DND-41 (cell line): ENCODE data around the gene UBL5.
"Not testable (repeated sequence)": the region's sequence is repeated elsewhere in the genome, so short reads cannot be mapped to it uniquely, and the experiment has no call there.

Experiments used
- ATAC-seq: fragments of 200-7000 bp; cut with Tn5 transposase; 3 replicates; pipeline ENCODE4 v1.9.1; 2021; ENCODE audit warnings: low read depth; ENCODE audit not compliant: insufficient read depth
- DNase-seq: peaks from one replicate; pipeline ENCODE4 v3.0.0-alpha.2; 2020
- H2AFZ ChIP-seq: 2 replicates; pipeline ENCODE4 v1.6.0; 2012; ENCODE audit warnings: low read depth, low read length
- H3K27ac ChIP-seq: 2 replicates; pipeline ENCODE4 v1.5.1; 2012; ENCODE audit warnings: low read length, inconsistent platforms
- H3K27me3 ChIP-seq: fragments of 200-600 bp; sonication (generic); 2 replicates; pipeline ENCODE4 v1.6.0; 2012; ENCODE audit warnings: low read length, mild to moderate bottlenecking, inconsistent platforms; ENCODE audit not compliant: insufficient read depth, poor library complexity
- H3K36me3 ChIP-seq: 2 replicates; pipeline ENCODE4 v1.5.1; 2012; ENCODE audit warnings: low read length, inconsistent platforms; ENCODE audit not compliant: insufficient read depth
- H3K4me1 ChIP-seq: 2 replicates; pipeline ENCODE4 v1.5.1; 2012; ENCODE audit warnings: mild to moderate bottlenecking, low read length; ENCODE audit not compliant: insufficient read depth
- H3K4me2 ChIP-seq: 2 replicates; pipeline ENCODE4 v1.6.0; 2012; ENCODE audit warnings: mild to moderate bottlenecking, moderate library complexity, low read length, inconsistent platforms; ENCODE audit not compliant: insufficient read depth
- H3K4me3 ChIP-seq, 2 experiments: fragments of 200-600 bp in 1 of 2; shearing (Covaris generic) in 1 of 2; 2 replicates each; pipeline ENCODE4 v1.5.1; 2012 to 2016; ENCODE audit warnings: inconsistent platforms in 2 of 2, low read length in 2 of 2, mild to moderate bottlenecking in 2 of 2, low read depth in 1 of 2, moderate library complexity in 1 of 2
- H3K79me2 ChIP-seq: 2 replicates; pipeline ENCODE4 v1.6.0; 2012; ENCODE audit warnings: low read length, inconsistent platforms; ENCODE audit not compliant: insufficient read depth
- H3K9ac ChIP-seq: 2 replicates; pipeline ENCODE4 v1.6.0; 2012; ENCODE audit warnings: low read depth, mild to moderate bottlenecking, inconsistent platforms, low read length, moderate library complexity
- H3K9me3 ChIP-seq: 2 replicates; pipeline ENCODE4 v1.5.1; 2012; ENCODE audit warnings: low read length, moderate library complexity, mild to moderate bottlenecking, inconsistent platforms; ENCODE audit not compliant: insufficient read depth, severe bottlenecking
- H4K20me1 ChIP-seq: 2 replicates; pipeline ENCODE4 v1.6.0; 2012; ENCODE audit warnings: low read length; ENCODE audit not compliant: insufficient read depth
- CTCF ChIP-seq: IDR thresholded peaks from 2 replicates; pipeline ENCODE4 v1.5.1; 2012; ENCODE audit warnings: borderline replicate concordance, low read length, moderate library complexity, mild to moderate bottlenecking; ENCODE audit not compliant: poor library complexity, severe bottlenecking; ENCODE audit errors: extremely low read depth
- EZH2 ChIP-seq: IDR thresholded peaks from 3 replicates; pipeline ENCODE4 v1.6.1; 2012; ENCODE audit warnings: borderline replicate concordance, low read depth, mild to moderate bottlenecking, moderate library complexity, low read length, inconsistent platforms; ENCODE audit not compliant: severe bottlenecking

UBL5 gene

DNA sequence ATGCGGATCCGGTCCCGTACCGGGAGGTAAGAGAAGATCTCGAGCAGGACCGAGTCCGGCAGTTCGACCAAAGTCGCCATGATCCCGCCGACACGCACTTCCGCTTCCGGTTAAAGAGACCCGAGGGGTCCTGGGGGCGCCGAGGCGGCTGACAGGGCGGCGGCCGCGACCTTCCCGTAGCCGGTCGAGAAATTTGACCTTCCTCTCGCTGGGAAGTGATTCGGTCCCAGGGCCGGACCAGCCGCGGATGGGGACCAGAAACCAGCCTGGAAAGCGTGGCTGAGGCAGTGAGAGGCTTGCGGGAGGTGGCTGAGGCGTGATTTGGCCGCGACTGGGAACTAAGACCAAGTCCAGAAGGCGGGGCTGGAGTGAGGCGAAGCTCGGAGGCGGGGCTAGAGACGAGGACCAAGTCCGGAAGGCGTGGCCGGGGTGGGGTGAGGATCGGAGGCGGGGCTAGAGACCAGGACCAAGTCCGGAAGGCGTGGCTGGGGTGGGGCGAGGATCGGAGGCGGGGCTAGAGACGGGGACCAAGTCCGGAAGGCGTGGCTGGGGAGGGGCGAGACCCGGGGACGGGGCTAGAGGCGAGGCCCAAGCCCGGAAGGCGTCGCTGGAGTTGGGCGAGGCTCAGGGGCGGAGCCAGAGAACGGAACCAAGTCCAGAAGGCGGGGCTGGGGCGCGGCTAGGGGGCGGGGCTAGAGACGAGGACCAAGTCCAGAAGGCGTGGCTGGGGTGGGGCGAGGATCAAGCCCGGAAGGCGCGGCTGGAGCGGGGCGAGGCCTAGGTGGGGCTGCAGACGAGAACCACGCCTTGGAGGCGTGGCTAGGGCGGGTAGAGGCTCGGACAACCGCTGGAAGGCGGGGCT, 8.8 kb upstream of the UBL5 start, which contains the start of gene FBXL12:
Gene FBXL12 (minus strand): TSS at position 346 of the 862 bp plus-strand sequence. CDS start 266 bp downstream, at position 80.
- H3K9ac ChIP-seq, result peak within 1 kb of the TSS; percentile 69
- H3K79me2 ChIP-seq, result peaks cover 39% of the 10 kb centered on the region
- peak within 1 kb of the TSS; percentile 82 for H3K27ac ChIP-seq
- DNase-seq (peak; percentile 100), ATAC-seq (peak; percentile 87)
- H4K20me1 ChIP-seq, result no peaks in the 10 kb centered on the region
- peak within 1 kb of the TSS; percentile 83 for H2AFZ ChIP-seq
- peaks cover 12% of the 10 kb centered on the region for H3K9me3 ChIP-seq
- peak within 1 kb of the TSS; percentile 52 to 72 for H3K4me3 ChIP-seq
- H3K4me2 ChIP-seq, result peak within 1 kb of the TSS; percentile 93
- H3K36me3 ChIP-seq, result peaks cover 17% of the 10 kb centered on the region
- H3K27me3 ChIP-seq, result no peaks in the 10 kb centered on the region
- H3K4me1 ChIP-seq, result peaks cover 27% of the 10 kb centered on the region
- TF ChIP-seq EZH2 (no peak), CTCF (no peak)

DNA sequence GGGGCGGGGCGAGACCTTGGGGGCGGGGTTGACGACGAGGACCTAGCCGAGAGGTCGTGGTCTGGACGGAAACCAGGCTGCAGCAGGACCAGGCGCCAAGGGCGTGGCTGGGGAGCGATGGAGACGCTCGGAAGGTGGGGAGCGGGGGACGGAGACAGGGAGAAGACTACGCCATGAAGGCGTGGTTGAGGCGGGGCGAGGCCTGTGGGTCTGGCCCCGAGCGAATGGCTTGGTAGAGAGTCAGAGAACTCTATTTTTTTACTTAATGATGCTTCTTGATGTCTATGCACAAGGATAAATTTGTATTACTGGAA, 8.2 kb upstream of the UBL5 start:
- peak overlapping the region; percentile 73 for H3K27ac ChIP-seq
- DNase-seq (no peak), ATAC-seq (no peak; the same call in 2 of the 3 replicates)
- H3K4me1 ChIP-seq, result peaks cover 27% of the 10 kb centered on the region
- no peaks in the 10 kb centered on the region for H3K27me3 ChIP-seq
- H4K20me1 ChIP-seq, result no peaks in the 10 kb centered on the region
- peak overlapping the region; percentile 83 for H2AFZ ChIP-seq
- H3K9me3 ChIP-seq, result peaks cover 12% of the 10 kb centered on the region
- H3K4me2 ChIP-seq, result peak overlapping the region; percentile 87
- peak overlapping the region; percentile 26 to 72; a peak in 3 of 4 replicates for H3K4me3 ChIP-seq
- peaks cover 17% of the 10 kb centered on the region for H3K36me3 ChIP-seq
- peaks cover 39% of the 10 kb centered on the region for H3K79me2 ChIP-seq
- H3K9ac ChIP-seq, result peak overlapping the region; percentile 46
- TF ChIP-seq EZH2 (no peak), CTCF (no peak)

GRCh38 chr19:9820034-9820433, 7.7 kb upstream of the UBL5 start:
- peak overlapping the region; percentile 87 for H3K4me2 ChIP-seq
- ATAC-seq, DNase-seq, H3K27me3 ChIP-seq, H4K20me1 ChIP-seq: not testable (repeated sequence)
- H3K27ac ChIP-seq, result peak overlapping the region; percentile 73
- peak overlapping the region; percentile 83 for H2AFZ ChIP-seq
- H3K9ac ChIP-seq, result peak overlapping the region; percentile 46
- H3K36me3 ChIP-seq, result peaks cover 17% of the 10 kb centered on the region
- peak overlapping the region in 1 of 2 experiments; percentile 72; a peak in 2 of 4 replicates for H3K4me3 ChIP-seq
- H3K4me1 ChIP-seq, result peaks cover 27% of the 10 kb centered on the region
- peaks cover 11% of the 10 kb centered on the region for H3K9me3 ChIP-seq
- H3K79me2 ChIP-seq, result peaks cover 36% of the 10 kb centered on the region

- Histone ChIP-seq H3K4me2 (no peak overlapping the region), H3K4me3 (no peak overlapping the region), H3K4me1 (peaks cover 32% of the 10 kb centered on the region), H3K9me3 (no peaks in the 10 kb centered on the region), H3K27me3 (no peaks in the 10 kb centered on the region), H3K36me3 (peaks cover 8% of the 10 kb centered on the region), H3K9ac (no peak overlapping the region), H3K79me2 (peaks cover 32% of the 10 kb centered on the region), H3K27ac (no peak overlapping the region), H4K20me1 (peaks cover 10% of the 10 kb centered on the region), H2AFZ (no peak overlapping the region)
- TF ChIP-seq CTCF (no peak), EZH2 (no peak)
- ATAC-seq, result no peak
- no peak for DNase-seq
Measured at GRCh38 chr19:9823816-9824215, 3.9 kb upstream of the UBL5 start.
